ENCODE results near the gene MAP3K5. TPM values are rescaled to one million over a fixed set of nuclear protein-coding genes. Genes with fewer than 3 reads are reported as not detected.

MAP3K5 gene
- total RNA-seq, 1 experiment from 2014 or later = 8.1 TPM

DNA sequence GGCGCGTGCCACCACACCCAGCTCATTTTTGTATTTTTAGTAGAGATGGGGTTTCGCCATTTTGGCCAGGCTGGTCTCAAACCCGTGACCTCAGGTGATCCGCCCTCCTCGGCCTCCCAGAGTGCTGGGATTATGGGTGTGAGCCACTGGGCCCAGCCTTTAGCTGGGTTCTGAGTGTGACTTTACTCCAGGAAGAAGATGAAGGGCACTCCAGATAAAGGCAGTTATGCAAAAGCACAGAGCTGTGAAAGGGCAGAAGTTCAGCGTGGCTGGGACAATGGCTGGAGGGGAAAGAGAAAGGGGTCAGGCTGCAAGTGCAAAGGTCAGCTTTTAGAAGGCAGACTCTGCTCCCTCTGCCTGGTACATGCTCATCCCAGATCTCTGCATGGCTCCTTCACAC, 39.7 kb downstream of the MAP3K5 start:
- Histone ChIP-seq H3K36me3 (ENCODE audit: control insufficient read depth, insufficient read depth, low read length) (no peaks in the 10 kb centered on the region), H3K27me3 (ENCODE audit: control insufficient read depth, insufficient read depth, low read length) (no peaks in the 10 kb centered on the region), H3K27ac (ENCODE audit: low read length) (no peak overlapping the region), H3K4me3 (ENCODE audit: low read depth in 2 of 2, low read length in 2 of 2) (no peak overlapping the region), H3K4me1 (ENCODE audit: control insufficient read depth, insufficient read depth, low read length) (no peaks in the 10 kb centered on the region; the same call in 1 of the 2 replicates), H3K9me3 (ENCODE audit: control insufficient read depth, insufficient read depth, low read depth, low read length) (no peaks in the 10 kb centered on the region)
- intact Hi-C loops (cut with micrococcal nuclease; ENCODE audit: unreplicated experiment) = no loop called here
- ATAC-seq (no peak), DNase-seq (ENCODE audit: low read depth, low spot score) (no peak)
- CTCF ChIA-PET = no interaction called here
- BruUV-seq (replicated peaks) = no TSS peak
- POLR2A ChIA-PET = no interaction called here
- TF ChIP-seq, protein P1, sequence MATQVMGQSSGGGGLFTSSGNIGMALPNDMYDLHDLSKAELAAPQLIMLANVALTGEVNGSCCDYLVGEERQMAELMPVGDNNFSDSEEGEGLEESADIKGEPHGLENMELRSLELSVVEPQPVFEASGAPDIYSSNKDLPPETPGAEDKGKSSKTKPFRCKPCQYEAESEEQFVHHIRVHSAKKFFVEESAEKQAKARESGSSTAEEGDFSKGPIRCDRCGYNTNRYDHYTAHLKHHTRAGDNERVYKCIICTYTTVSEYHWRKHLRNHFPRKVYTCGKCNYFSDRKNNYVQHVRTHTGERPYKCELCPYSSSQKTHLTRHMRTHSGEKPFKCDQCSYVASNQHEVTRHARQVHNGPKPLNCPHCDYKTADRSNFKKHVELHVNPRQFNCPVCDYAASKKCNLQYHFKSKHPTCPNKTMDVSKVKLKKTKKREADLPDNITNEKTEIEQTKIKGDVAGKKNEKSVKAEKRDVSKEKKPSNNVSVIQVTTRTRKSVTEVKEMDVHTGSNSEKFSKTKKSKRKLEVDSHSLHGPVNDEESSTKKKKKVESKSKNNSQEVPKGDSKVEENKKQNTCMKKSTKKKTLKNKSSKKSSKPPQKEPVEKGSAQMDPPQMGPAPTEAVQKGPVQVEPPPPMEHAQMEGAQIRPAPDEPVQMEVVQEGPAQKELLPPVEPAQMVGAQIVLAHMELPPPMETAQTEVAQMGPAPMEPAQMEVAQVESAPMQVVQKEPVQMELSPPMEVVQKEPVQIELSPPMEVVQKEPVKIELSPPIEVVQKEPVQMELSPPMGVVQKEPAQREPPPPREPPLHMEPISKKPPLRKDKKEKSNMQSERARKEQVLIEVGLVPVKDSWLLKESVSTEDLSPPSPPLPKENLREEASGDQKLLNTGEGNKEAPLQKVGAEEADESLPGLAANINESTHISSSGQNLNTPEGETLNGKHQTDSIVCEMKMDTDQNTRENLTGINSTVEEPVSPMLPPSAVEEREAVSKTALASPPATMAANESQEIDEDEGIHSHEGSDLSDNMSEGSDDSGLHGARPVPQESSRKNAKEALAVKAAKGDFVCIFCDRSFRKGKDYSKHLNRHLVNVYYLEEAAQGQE (IDR thresholded peaks at IDR 0.05; ENCODE audit: insufficient read depth in 1 of 2, low read depth in 2 of 2, low read length in 1 of 2) = no peak
- TF ChIP-seq SIN3A (IDR thresholded peaks at IDR 0.05; ENCODE audit: borderline replicate concordance, insufficient read depth, low read depth, low read length) = no peak
- TF ChIP-seq POLR2AphosphoS5 (IDR thresholded peaks at IDR 0.05; ENCODE audit: low read depth, low read length) = no peak
- no peak for TF ChIP-seq TCF7L2 (IDR thresholded peaks at IDR 0.05; ENCODE audit: low read depth, low read length)
- in situ Hi-C loops (cut with HindIII; ENCODE audit: low pct_unique_long_range_greater_than_20kb, low sequenced_read_pairs) = no loop called here

DNA sequence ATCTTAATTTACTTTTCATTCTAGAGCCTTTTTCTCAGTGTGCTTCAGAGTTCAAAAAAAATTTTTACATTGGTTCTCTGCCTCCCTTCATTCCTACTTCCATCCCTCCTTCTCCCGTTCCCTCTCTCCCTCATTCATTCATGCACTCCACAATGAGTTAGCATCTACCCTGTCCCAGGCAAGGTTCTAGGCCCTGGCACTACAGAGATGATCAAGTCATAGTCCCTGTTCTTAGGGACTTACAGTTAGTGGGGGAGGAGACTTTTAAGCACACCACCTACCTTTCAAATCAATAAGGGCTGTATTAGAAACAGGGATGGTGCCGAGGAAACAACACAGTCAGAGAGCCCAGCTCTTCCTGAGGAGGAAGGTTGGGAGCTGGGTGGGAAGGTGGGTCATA, 40.3 kb downstream of the MAP3K5 start:
- no peak for DNase-seq (ENCODE audit: low read depth, low spot score)
- CTCF ChIA-PET = no interaction called here
- no peak for ATAC-seq
- BruUV-seq (replicated peaks) = no TSS peak
- in situ Hi-C loops (cut with HindIII; ENCODE audit: low pct_unique_long_range_greater_than_20kb, low sequenced_read_pairs) = no loop called here
- intact Hi-C loops (cut with micrococcal nuclease; ENCODE audit: unreplicated experiment) = no loop called here
- Histone ChIP-seq H3K27ac (ENCODE audit: low read length) (no peak overlapping the region; the same call in 1 of the 2 replicates), H3K36me3 (ENCODE audit: control insufficient read depth, insufficient read depth, low read length) (no peaks in the 10 kb centered on the region), H3K4me3 (ENCODE audit: low read depth in 2 of 2, low read length in 2 of 2) (no peak overlapping the region), H3K27me3 (ENCODE audit: control insufficient read depth, insufficient read depth, low read length) (no peaks in the 10 kb centered on the region), H3K9me3 (ENCODE audit: control insufficient read depth, insufficient read depth, low read depth, low read length) (no peaks in the 10 kb centered on the region), H3K4me1 (ENCODE audit: control insufficient read depth, insufficient read depth, low read length) (no peaks in the 10 kb centered on the region; the same call in 1 of the 2 replicates)
- TF ChIP-seq, protein P2, sequence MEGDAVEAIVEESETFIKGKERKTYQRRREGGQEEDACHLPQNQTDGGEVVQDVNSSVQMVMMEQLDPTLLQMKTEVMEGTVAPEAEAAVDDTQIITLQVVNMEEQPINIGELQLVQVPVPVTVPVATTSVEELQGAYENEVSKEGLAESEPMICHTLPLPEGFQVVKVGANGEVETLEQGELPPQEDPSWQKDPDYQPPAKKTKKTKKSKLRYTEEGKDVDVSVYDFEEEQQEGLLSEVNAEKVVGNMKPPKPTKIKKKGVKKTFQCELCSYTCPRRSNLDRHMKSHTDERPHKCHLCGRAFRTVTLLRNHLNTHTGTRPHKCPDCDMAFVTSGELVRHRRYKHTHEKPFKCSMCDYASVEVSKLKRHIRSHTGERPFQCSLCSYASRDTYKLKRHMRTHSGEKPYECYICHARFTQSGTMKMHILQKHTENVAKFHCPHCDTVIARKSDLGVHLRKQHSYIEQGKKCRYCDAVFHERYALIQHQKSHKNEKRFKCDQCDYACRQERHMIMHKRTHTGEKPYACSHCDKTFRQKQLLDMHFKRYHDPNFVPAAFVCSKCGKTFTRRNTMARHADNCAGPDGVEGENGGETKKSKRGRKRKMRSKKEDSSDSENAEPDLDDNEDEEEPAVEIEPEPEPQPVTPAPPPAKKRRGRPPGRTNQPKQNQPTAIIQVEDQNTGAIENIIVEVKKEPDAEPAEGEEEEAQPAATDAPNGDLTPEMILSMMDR (IDR thresholded peaks at IDR 0.05) = no peak
- no peak for TF ChIP-seq TCF7L2 (IDR thresholded peaks at IDR 0.05; ENCODE audit: low read depth, low read length)
- TF ChIP-seq, protein P1 (IDR thresholded peaks at IDR 0.05; ENCODE audit: insufficient read depth in 1 of 2, low read depth in 2 of 2, low read length in 1 of 2) = no peak
- no peak for TF ChIP-seq POLR2AphosphoS5 (IDR thresholded peaks at IDR 0.05; ENCODE audit: low read depth, low read length)
- TF ChIP-seq SIN3A (IDR thresholded peaks at IDR 0.05; ENCODE audit: borderline replicate concordance, insufficient read depth, low read depth, low read length) = no peak
- POLR2A ChIA-PET = no interaction called here

All from Panc1 (cell line).